Renal pelvis (tissue), 4 donors: ENCODE measurements around the gene GALNT2. TPM values are rescaled to one million over a fixed set of nuclear protein-coding genes. Genes with fewer than 3 reads are reported as not detected.
A peak's percentile ranks its signal among the peaks of the same experiment; 100 is the strongest.

Experiments used
- DNase-seq: peaks from one replicate; pipeline ENCODE4 v3.0.0-alpha.2; 2013
- polyA plus RNA-seq, 3 donors: library from polyadenylated mRNA; unstranded; fragments of 120-200 nt; gene quantifications; one replicate each; pipeline ENCODE4 v1.2.1, GENCODE V29; 2013; ENCODE audit not compliant: insufficient read length in 3 of 3

The GALNT2 gene
- polyA plus RNA-seq, 3 donors = 59.2 to 72.9 (median 65.4) TPM

DNA sequence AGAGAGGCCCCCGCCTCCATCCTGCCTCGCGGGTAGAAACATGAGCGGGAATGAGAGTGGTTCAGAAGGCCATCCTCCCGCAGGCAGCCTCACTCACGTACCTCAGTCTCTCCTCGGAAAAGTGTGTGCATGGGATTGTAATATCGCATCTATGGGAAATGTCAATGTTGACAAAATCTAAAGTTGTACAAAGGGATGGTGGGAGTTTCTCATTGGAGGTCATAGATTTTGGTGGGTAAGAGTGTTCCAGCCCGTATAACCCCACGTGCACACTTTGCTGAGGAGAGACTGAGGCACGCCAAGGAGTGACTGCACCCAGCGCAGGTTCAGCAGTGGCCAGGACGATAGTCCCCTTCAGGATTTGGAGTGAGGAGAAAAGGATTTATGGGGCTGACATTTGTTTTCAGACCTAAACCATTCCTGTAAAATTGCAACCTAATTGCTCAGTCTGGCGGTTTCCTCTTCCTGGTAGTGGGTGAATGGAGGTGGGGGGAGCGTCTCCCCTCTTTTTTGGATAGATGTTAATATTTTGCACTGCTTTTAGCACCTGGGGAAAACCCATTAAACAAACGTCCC, 59.6 kb downstream of the GALNT2 start:
- DNase-seq = no peak

DNA sequence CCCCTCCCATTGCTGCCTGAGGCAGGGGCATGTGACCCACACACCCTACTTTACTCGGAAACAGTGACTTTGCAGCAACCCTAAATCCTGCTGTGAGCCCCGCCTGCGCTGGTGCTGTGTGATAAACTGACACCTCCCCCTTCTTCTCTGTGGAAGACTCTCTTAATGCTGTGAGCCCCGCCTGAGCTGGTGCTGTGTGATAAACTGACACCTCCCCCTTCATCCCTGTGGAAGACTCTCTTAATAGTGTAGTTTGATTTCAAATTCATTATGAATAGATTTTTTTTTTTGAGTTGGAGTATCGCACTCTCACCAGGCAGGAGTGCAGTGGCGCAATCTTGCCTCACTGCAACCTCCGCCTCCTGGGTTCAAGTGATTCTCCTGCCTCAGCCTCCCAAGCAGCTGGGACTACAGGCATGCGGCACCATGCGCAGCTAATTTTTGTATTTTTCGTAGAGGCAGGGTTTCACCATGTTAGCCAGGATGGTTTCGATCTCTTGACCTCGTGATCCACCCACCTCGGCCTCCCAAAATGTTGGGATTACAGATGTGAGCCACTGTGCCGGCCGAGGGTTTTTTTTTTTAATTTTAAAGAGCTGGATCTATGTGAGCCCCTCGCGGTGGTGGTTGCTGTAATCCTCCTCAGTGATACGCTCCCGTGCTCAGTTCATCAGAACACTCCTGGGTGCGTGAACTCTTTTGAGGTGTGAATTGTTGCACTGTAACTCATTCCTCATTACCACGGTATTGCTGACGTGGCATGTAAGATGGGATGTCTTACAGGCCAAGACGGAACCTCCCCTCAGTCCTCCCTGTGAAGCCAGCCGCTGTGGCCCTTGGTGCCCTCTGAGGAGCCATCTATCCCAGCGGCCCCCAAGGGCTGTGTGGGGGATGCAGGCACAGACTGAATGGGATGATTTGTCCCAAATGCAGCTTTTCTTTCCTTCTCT, 60.3 kb downstream of the GALNT2 start:
- DNase-seq = no peak

DNA sequence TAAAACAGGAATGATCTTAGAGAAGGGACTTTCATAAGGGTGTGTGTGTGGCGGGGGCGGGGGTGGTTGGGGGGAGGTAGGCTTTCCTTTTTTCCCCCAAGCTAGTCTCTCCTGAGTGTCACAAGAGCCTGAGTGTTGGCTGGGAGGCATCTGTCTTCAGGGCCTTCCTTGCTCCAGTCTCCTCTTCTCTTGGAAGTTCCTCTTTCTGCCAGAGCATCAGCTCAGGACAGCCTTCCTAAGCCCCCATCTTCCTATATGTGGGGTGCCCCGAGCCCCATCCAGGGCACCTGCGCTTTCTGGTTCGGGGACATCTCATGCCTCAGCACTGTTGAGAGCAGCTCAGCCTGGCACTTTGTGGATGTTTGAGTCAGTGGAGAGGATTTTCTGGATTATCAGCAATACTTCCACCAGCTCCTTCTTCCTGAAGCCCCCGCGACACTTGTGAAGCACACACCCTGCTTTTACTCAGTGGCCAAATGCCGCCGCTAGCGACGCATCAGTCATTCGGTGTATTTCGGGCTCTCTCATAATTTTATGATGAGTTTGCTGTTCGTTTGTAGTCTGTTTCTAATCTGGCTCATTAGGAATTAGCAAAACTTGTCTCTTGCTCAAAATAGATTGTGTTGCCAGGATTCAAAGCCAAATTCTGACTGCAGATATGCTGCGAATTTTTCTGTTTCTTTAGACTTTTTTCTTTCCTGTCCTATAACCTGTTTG, 61.7 kb downstream of the GALNT2 start:
- DNase-seq = no peak

GRCh38 chr1:230129341-230129740, 62.3 kb downstream of the GALNT2 start:
- no peak for DNase-seq

DNA sequence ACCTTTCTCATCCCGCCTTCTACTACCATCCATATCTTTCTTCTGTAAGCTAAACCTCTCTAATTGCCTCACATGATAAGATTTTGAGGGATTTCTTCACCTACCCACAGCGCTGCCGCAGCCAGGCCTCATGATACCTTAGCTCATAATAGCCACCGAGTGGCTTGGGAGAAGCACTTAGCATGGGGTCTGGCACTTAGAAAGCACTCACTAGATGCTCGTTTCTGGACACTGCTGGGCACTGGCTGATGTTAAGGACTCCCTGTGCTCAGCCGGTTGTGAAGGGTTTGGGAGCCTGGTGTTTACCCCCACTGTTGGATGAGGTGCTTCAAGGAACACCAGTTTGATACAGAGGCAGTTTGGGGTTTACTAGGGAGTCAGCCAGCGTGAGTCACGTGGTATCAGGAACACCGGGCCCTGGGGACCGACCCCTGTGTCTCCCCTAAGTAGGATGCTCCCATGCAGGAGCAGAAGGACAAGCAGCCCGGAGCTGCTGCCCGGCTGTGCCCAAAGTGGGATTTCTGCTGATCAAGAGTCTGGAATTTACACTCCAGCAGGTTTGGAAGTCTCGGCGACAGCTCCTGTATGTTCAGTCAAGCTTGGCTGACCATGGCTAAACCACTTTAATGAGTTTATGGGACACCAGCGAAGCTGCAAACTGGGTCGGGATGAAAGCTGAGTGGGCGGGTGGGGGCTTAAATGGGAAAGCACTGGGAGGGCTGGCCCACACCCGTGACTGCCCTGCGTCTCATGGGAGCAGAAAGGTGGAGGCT, 63.3 kb downstream of the GALNT2 start:
- DNase-seq = peak; percentile 75

GRCh38 chr1:230131457-230131856, 64.4 kb downstream of the GALNT2 start:
- no peak for DNase-seq

DNA sequence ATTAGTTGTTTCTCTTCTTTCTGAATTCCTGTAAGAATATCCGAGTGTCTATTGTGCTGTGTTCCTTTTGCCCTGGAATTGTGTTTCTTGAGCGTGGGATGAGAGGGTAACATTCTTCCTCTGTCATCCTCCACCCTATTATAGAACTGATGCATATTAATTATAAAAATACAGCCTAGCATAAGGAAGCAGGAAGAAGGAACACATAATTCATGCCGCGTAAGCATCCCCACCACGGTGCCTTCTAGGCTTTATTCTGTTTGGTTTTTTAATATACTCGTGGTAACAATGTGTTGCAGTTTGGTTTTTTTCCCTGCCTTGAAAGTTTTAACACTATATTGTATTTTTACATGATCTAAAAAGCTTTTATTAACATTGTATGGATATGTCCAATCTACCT, 65.7 kb downstream of the GALNT2 start:
- no peak for DNase-seq

GRCh38 chr1:230135726-230136125, 68.7 kb downstream of the GALNT2 start:
- no peak for DNase-seq

DNA sequence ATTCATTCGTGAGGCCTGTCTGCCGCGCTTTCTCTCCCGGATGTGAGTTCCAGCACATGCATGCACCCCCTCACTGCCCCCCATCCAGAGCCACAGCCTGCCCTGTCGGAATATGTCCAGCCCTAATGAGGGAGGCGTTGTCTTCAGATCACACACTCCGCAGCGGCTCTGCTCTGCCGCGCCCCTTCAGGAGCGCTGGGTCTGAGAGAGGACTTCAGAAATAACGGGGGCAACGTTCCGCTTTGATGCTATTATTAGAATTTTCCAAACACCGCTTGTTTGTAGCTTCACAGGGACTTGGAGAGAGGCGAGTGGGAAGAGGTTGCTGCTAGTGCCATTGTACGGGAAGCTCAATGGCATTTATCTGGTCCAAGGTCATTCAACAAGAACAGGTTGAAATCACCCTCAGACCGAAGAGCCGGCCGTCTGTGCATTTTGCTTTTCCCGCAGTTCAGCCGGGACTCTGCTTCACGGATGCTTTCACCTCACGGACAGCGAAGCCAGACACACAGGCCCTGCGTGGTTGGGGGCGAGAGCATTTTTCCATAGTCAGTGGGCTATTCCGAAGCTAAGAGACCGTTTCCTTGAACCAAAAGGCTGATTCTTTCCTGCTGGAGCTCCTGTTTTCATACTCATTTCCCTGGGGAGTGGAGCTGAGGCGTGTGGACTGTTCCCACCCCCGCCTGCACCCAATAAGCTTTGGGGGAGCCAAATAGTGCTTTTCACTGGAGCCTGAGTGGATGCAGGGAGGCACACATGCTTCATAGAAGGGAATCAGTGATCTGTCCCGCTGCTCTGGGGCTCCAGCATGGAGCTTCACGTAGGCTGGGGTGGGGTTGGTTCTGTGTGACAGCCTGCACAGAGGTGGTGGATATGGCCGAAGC, 69.7 kb downstream of the GALNT2 start:
- no peak for DNase-seq

- no peak for DNase-seq
Observed at GRCh38 chr1:230137337-230137815, 70.3 kb downstream of the GALNT2 start.

- no peak for DNase-seq
Observed at GRCh38 chr1:230138561-230139239, 71.7 kb downstream of the GALNT2 start.

- no peak for DNase-seq
Observed at GRCh38 chr1:230139315-230139714, 72.3 kb downstream of the GALNT2 start.

GRCh38 chr1:230139741-230140140, 72.7 kb downstream of the GALNT2 start:
- no peak for DNase-seq

DNA sequence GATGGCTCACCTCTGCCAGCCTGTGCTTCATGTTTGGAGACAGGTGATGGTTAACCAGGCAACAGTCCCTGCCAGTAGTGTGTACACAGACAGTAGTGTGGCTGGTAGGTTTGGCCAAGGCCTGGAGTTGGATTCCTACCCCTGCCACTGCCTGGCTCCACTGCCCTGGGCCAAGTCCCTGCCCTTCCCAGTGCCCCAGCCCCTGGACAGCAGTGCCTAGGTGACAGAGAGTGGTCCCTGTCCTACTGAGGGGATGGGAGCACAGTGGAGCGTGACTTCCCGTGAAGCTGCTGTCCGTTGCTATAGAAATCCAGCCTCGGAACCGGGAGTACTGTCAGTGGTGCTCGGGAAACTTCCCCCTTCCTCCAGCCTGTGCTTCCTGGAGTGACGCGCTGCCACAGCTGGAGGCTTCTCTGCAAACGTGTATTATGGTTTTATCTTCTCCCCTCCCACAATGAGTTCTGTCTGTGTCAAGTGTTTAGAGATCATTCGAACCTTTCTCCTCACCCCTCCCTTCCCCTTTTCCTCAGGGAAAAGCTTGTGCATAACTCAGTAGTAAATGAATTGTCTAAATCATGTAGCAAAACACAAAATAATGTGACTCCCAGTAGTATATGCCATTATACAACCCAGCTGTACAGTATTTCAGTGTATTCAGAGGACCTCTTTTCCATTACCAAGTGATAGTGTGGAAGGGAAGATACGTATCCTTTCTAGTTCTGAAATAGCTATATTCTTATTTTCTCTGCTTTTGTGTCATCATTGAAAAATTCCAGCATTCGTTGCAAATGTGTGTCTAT, 73.4 kb downstream of the GALNT2 start:
- no peak for DNase-seq

DNA sequence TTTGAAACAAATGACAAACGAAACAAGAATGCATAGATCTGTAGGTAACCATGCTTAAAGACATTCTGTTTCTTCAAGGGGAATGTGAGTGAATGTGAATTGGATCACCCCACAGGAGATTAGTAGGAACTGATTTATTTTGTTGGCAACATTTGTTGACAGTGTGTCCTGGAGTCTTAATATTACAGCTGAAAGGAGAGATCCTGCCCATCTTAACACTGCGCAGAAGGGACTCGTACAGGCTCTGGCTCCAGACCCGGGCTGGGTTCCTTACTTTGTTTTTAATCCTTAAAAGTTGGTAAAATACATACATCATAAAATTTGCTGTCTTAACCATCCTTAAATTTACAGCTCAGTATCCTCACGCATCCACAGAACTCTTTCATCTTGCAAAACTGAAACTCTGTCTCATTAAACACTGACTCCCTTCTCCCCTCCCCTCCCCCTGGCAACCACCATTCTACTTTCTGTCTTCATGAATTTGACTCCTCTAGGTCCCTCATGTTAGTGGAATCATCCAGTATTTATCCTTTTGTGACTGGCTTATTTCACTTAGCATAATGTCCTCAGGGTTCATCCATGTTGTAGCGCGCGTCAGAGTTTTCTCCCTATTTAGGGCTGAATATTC, 74.1 kb downstream of the GALNT2 start:
- DNase-seq = no peak

DNA sequence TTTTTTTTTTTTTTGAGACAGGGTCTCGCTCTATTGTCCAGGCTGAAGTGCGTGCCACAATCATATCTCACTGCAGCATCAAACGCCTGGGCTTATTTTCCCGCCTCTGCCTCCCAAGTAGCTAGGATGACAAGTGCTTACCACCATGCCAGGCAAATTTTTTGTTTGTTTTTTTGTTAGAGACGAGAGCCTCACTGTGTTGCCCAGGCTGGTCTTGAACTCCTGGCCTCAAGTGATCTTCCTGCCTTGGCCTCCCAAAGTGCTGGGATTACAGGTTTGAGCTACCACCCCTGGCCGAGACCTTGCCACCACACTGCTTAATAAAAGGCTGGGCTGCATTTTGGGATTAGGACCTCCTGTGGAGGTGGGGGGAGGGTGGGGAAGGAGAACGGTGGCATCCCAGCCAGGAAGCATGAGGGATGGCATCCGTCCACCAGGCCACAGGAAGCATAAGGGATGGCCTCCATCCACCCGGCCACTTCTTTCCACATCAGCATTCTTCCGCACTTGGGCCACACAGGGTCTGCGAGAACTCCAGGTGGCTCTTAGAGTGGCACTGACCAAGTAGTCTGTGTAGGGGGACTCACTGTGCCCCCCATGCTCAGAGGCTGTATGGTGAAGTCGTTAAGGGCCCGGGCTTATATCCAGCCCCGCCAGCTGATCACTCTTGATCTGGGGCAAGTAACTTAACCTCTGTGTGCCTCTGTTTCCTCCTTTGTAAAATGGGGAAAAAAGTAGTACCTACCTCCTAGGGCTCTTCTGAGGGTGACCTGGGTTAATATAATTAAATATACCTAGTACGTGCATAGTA, 75.0 kb downstream of the GALNT2 start:
- DNase-seq = no peak

DNA sequence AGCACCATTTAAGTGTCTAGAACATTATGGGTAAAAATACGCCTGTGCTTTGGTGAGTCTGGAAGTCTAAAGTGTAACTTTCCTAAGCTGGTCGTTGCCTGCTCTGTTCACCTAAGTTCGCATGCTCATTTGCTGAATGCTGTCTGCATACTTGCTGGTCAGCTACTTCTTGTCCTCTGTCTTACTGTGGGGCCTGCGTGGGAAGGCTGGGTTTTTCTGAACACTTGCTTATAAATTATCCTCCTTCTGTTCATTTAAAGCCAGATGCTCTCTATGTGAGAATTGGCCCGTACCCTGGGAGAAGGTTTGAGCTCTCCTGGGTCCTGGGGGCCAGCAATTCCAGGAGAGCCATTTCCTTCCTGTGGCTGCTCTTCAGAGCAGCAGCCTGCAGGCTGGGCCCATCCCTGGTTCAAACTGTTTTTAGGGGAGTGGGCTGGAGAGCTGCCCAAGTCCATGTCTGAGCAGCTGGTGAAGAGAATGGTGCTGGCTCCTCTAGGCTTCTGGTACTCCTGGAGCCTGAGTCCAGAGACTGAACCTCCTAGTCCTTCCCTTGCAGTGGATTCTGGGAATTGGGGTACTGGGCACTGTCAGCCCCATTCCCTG, 75.7 kb downstream of the GALNT2 start:
- no peak for DNase-seq
